ENCODE measurements around the gene MAGI2.

Gene MAGI2

DNA sequence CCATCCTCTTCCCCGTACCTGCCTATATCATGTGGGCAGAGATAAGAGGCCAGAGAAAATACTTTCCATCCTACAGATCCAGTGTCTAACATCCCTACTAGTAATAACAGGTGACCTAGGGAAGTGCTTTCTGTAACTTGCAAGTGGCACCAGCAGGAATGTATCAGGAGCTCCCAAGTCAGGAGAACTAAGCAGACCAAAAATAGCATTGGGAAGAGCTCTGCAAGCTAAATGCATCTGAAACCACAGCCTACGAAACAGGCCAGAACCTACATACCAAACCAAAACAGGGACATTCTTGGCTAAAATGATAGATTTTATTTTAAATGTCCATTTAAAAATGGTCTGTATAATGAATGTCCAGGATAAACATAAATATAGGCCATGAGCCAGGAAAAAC is 974.1 kb downstream of the MAGI2 start:
- DNase-seq (ENCODE audit: low spot score), result no peak

DNA sequence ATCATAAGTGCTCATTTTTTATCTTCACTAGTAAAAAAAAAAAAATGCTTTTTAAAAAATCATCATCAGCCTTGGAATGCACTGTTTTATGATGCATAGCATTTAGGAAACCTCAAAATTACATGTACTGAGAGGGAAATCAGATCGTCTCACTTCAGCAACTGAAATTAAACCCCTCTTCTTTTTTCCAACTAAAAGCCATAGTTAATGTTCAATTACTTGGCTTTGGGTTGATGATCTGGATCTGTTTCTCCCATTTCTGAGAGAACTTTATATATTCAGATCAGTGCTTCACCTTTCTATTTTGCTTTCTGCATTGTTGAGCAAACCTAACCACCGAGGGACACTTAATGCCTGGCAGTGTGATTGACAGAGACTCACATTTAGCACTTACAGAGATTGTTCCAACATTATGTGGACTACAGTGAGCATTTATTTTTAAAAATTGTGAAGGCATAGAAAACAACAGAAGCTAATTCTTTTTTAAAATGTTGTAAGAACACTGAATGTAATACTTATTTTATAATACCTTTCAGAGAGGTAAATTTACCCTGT is 976.5 kb downstream of the MAGI2 start:
- no peak for DNase-seq (ENCODE audit: low spot score)

DNA sequence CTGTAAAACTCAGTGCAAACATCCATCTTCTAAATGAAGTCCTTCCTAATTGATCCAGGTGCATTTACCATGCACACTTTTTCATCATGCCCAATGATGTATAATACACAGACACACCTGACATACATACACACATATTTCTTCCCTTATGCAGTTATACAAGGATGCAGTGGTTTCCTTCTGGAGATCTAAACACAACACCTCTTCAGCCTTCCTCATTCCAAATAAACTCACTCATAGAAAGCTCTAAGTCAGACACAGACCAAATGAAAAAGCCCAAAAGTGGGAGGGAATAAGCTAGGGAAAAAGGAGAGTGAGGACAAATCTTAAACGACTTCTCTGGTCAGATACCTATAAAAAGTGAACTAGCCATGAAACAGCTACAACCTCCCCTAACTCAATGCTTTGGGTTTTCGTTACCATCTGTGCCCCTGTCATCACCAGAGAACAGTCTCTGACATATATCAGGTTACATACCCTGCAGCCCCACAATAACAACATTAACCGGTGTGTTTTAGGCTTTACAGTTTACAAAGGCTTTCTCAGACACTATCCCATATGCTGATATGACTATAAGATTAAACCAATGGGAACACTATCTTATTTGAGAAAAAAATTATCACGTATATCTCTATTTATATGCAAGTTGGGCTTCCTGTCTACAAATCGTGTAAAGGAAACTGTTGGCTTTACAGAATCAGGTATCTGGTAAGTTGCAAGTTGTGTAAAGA is 979.7 kb downstream of the MAGI2 start:
- DNase-seq (ENCODE audit: low spot score), result no peak

DNA sequence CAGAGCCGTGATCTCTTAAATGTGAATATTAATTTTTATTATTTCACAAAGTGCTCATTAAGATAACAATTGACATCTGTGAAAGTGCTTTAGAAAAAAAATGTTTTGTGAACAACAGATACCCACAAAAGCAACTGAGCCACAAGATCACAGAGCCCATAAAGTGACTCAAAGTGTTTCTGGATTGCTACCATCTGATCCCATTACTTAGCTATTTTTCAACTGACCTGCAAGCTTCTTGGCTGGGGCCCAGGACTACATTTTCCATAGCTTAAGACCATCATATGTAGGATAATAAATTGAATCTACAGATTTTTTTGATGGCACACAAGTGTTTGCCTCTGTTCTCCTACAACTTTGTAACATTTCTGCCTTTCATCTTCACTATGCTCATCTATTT is 980.4 kb downstream of the MAGI2 start:
- no peak for DNase-seq (ENCODE audit: low spot score)

DNA sequence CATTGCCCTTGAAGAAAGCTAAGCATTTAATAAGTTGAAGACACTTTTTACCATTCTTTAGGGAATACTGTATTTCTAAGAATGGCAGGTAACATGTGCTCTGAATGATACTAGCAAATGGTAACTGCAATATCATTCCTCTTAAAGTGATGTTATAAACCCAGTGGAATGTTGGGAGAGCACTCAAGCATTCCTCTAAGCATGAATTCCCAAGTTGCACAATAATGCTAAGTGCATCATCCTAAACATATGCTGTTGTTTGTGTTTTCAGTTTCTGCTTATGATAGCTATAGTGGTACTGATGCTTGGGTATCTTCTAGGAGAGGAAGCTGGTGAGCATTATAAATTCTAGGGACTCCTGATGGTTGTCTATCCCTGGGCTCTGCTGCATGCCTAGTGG is 980.9 kb downstream of the MAGI2 start:
- DNase-seq (ENCODE audit: low spot score), result no peak

DNA sequence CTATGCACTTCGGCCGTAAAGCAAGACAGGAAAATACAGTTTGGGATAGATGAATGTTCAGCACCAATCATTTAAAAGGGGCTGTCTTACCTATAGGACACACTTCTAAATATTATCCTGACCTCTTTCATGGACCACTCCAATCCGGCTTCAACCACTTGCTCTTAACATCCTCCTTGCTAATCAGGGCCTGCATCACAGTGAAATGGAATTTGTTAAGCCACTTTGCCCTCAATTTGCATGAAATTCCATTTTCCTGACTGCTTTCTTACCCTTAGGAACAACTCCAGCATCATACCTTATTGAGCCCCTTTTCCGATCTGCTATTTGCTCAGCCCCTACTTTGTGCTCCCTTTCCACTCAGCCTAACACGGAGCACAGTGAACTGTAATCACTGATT is 987.6 kb downstream of the MAGI2 start:
- no peak for DNase-seq (ENCODE audit: low spot score)

DNA sequence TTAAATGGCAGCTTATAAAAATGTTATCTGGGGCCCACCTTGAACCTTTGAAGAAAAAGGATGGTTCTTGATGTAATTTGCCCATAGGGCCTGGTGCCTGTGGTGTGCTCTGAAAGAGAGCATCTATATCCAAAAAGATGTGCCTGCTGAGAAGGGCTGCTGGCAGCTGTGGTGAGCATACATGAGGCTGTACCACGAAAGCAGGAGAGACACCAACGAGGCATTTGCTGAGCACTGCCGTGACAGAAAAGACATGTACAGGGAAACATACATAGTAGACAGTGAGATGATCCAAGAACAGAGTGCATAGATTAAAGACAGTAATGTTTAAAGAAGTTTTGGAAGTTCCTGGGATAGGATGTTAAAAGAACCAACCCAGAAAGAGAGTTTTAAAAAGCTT is 990.4 kb downstream of the MAGI2 start:
- no peak for DNase-seq (ENCODE audit: low spot score)

DNA sequence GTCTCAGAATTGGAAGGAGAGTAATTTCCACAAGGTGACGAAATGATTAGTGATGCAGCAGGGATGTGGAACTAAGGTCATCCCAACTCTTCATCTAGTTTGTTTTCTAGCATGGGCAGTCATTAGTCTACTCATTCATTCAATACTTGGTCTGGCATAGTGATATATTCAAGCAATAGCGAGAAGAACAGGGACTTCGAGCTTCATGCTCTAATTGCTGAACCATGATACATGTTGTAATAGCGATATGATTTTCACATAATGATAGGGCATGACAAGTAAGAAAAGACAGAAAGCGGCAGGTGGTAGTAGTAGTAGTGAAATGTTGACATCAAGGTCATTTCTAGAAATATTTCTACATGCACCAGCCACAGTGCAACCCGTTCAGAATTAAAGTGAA is 1002.8 kb downstream of the MAGI2 start:
- no peak for DNase-seq (ENCODE audit: low spot score)

DNA sequence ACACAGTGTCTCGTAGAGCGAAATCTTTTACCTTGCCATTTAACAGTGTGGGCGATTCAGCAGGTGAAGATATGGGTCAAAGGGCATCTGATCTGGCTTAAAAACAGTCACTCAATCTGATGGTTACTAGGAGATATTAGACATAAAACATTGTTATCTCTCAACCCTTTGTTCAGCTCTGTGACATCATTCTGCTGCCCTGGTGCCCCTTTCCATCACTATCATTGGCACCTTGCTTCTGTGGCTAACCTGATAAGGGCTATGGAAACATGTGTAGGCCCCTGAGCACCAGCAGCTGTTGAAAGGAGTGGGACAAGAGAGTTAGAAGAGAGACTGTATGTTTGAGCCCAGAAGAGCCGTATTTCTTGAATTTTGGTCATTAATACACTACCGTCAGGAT is 1004.6 kb downstream of the MAGI2 start:
- DNase-seq (ENCODE audit: low spot score), result no peak

DNA sequence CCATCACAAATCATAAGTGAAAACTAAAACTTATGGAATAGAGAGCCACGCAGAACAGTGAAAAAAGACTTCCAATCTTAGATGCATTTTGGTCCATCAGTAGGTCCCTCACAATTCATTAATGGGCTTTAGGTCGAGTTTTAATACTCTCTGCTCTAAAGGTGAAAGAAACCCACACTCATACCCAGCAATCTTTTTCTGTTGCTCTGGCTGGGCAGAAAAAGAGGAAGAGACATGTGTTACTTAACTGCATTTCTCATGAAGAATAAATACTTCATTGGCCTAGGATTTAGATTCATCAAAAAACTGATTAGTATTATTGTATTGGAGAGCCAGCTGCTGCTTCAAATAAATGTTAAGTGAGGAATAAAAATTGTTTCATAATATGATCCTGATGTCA is 1009.2 kb downstream of the MAGI2 start:
- no peak for DNase-seq (ENCODE audit: low spot score)

DNA sequence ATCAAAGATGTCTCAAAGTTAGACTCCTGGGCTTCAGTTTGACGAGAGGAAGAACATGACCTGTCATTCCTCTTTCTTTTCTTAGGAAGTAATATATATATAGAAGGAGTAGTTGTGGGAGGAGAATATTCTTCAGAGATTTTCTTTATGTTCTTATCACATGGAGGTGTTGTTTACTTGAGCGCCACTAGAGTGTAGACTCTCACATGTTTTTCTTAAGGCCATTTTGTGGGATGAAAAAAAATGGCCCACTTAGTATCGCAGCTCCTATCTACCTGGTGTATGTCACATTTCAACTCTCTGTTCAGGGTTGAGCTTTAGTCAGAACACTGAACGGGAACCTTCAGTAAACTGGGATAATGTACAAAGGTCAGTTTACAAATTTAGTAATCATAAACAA is 1009.7 kb downstream of the MAGI2 start:
- DNase-seq (ENCODE audit: low spot score), result no peak

DNA sequence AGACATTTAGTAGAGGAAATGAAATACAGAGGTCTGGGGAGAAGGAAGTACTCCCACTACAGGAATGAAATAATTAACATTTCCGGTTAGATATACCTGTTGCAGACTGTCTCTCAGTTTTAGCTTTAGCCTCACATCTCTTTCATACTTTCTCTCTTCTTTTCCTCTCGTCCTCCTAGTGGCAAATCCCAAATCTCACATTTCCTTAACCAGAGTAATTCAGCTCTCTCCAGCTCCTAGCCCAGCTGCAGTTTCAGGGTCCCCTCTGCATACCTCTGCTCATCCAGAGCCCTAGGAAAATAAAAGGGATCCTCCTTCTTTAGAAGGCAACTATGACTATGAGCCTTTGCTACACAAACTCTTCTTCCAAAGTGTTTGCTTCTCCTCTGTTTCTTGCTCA is 1011.7 kb downstream of the MAGI2 start:
- no peak for DNase-seq (ENCODE audit: low spot score)

DNA sequence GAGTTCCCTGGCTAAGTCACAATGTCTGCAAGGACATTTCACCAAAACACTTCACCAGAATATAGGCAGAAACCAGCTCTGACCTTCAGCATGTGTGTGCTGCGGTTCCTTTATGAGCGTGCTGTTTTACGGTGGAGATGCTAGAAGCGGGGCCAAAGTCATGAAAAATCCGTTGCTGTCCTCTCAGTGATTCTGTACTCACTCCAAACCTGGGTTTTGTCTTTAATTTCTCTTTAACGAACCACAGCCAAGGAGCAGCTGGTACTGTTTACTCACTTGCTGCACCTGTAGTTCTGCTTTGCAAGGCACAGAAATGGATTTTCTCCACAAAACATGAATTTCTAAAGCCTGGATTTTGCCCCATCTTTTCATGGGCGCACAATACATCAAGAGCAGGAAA is 1015.0 kb downstream of the MAGI2 start:
- DNase-seq (ENCODE audit: low spot score), result no peak

DNA sequence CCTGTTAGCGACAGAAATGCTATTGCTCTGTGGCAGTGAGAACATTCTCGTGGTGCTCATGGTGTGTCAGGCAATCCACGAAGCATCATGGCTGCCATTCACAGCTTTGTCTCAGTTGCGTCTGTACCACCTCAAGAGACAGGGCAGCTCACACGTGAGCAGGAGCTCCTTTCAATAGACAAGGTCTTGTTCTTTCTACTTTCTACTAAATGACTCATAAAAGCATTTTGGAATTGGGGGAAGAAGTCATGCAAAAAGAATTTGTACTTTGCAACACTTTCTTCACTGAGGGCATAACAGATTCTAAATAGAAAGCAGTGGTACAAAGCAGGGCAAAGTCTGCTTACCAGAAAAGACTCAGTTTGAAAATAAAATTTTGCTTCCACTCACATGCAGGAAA is 1016.3 kb downstream of the MAGI2 start:
- no peak for DNase-seq (ENCODE audit: low spot score)

DNA sequence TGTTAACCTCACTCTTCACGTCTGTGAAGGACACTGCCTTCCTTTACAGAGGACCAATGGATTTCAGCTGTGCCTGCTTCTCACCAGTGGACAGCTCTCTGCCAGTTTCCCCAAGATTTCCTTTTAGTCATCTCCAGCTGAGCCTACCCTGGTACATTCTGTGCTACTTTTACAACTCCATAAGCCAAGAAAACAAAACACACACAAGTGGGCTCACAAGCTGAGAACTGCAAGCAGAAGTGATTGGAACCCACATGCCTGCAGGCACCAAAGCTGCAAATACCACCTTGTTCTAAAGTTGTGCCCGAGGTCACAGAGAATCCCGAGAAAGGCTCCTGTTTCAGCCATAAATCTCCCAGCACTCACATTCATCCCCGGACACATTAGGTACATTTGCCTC is 1018.1 kb downstream of the MAGI2 start:
- no peak for DNase-seq (ENCODE audit: low spot score)

DNA sequence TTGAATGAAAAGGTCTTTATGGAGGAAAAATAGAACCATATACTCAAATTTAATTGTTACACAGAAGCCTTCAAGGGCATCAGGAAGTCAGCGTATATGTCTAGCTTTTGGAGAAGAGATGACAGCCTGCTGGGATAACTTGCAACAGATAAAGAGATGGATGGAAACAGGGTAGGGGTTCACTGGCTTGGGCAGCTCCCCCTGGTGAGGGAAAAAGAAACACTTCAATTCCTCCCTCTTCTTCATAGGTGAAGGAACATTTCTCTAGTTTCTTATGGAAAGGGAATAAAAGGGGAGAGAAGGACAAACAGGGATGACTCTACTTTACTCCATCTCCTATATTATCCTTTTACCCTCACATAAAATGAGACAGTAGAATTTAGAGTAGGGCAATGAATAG is 1019.2 kb downstream of the MAGI2 start:
- no peak for DNase-seq (ENCODE audit: low spot score)

DNA sequence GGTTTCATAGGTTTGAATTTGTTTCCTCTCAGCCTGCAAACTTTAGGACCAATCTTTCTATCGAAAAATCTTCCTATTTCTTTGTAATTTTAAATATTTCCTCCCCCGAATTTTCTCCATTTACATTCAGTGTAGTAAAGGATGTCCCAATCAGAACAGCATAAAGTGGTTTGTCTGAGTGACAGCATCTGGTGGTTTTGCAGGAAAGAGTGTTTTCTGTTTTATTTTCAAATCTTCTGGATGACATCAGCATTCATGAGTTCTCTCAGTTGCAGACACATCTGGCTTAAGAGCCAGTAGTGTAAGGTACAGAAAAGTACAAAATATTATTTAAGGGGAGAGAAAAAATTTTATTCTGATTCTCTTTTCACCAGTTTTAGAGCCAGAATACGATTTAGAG is 1020.0 kb downstream of the MAGI2 start:
- DNase-seq (ENCODE audit: low spot score), result no peak

DNA sequence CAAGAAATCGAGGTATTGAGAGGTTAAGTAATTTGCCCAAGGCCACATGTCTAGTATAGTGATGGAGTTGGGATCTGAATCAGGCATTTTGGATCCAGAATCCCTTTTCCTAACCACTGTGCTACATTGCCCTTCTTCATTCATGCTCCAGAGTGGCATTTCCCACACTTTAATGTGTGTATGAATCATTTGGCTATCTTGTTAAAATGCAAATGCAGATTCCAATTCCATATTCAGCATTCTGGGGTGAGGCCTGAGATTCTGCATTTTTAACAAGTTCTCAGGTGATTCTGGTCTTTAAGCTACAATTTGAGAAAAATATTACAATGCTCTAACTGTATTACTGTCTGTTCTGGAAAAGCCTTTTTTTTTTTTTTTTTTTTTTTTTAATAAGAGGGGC is 1023.6 kb downstream of the MAGI2 start:
- no peak for DNase-seq (ENCODE audit: low spot score)

DNA sequence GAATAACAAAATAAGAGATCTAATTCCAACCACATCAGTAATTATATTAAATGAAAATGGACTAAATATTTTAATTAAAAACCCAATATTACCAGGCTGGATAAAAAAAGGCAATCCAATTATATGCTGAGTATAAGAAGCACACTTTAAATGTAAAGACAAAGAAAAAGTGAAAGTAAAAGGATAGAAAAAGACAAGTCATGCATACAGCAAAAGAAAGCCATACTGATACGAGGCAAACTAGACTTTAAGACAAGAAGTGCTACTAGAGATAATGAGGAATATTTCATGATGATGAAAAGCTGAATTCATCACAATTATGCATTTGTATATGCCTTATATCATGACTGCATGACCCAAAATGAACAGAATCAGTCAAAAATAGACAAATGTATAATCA is 1026.3 kb downstream of the MAGI2 start:
- DNase-seq (ENCODE audit: low spot score), result no peak

DNA sequence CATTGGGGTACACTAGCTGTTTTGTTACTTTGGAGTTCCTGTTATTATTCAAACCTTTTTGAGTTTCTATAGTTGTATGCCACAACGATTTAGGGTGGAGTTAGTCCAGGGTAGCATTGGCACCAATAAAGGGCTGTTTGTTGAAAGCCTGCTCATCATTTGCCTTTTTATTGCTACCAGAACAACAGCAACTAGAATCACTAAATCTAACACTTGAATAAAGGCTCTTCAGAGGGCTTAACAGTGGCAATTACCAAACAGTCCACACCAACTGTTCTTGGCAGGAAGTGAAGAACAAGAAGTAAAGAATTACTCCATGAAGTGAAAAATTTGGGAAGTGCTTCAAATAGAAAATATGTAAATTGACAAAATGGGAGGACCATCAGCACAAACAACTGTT is 1033.5 kb downstream of the MAGI2 start:
- DNase-seq (ENCODE audit: low spot score), result no peak

DNA sequence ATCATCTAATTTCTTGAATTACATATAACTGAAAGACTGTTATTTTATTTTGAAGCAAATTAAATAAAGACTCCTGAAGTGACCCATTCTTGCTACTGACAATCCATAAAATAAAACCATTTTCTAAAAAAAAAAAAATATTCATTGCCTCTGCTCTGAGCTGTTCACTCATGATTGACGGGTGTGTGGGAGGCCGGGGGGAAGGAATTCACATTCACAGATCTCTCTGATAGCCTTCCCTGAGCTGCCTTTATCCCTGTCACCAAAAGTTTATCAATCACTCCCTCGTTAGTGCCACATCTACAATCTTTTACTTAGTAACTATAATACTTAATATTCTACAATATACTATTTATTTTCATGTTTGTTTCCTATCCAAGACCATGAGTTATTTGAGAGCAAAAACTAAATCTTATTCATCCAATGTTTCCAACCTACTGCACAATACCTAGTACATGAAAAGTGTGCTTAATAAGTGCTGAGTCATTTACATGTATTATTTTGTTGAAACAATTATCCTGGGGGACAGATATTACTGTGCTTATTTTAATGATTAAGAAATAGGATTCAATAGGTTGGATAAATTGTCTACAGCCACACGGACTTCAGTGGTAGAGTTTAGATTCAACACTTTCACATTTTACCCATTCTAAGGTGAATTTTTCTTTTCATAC is 1036.2 kb downstream of the MAGI2 start:
- DNase-seq (ENCODE audit: low spot score), result no peak

DNA sequence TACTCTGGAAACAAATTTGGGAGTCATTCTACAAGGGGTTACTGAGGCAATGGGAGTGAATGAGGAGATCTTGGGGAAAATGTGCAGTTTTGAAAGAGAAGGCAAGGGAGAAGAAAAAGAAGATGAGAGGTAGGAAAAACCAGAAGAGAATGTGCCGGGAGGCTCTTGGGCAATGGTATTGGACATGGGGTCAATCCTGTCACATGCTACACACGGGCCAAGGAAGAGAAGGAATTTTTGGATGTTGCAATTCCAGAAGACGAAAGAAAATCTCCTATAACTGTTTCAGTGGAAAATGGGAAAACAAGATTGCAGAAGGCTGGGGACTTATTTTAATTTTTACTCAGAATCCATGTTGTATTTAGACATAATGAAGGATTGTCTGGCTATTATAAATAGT is 1039.9 kb downstream of the MAGI2 start:
- no peak for DNase-seq (ENCODE audit: low spot score)

DNA sequence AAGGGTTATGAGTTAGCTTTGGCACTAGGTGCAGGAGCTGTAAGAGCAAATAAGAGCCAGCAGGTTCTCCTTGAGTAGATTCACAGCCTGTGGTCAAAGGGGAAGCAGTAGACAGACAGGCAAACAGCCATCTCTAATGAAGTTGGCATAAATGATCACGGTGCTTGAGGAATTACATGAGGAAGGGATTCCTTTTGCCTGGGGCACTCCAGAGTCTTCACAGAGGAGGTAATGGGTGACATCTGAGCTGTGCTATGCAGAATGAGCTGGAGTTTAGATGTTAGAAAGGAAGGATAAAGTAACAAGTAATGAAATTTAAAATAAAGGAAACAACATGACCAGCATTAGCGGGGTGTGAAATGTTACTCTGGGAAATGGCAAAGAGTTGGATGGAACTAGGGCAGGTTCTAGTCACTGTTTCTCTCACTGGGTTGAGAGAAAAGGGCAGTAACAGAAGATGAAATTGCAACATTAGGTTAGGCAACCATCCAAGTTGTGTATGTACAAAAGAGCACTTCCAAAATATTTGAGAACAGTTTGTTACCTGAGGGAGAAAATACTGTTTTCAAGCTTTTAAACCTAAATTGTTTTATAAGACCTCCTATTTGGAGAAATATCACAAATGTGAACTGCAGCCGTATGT is 1041.1 kb downstream of the MAGI2 start:
- no peak for DNase-seq (ENCODE audit: low spot score)
